Loucy (cell line): ENCODE results near the gene STOX2.

Source experiments
- H2AFZ ChIP-seq: fragments of 200-600 bp; sonication (generic); 2 replicates; pipeline ENCODE4 v1.6.0; 2016; ENCODE audit warnings: antibody characterized with exemption, mild to moderate bottlenecking, low read length, moderate library complexity
- H3F3A ChIP-seq: fragments of 200-600 bp; 2 replicates; pipeline ENCODE4 v1.6.0; 2016; ENCODE audit warnings: antibody characterized with exemption, low read depth, mild to moderate bottlenecking
- H3K27me3 ChIP-seq: fragments of 200-600 bp; sonication (generic); 2 replicates; pipeline ENCODE4 v1.6.1; 2014; ENCODE audit warnings: low read length, mild to moderate bottlenecking; ENCODE audit not compliant: insufficient read depth, poor library complexity, severe bottlenecking
- H3K36me3 ChIP-seq: fragments of 200-600 bp; sonication (generic); 2 replicates; pipeline ENCODE4 v1.6.1; 2016; ENCODE audit warnings: low read length; ENCODE audit not compliant: insufficient read depth
- H3K4me1 ChIP-seq: fragments of 200-600 bp; sonication (generic); 2 replicates; pipeline ENCODE4 v1.5.1; 2014; ENCODE audit warnings: low read length, mild to moderate bottlenecking; ENCODE audit not compliant: insufficient read depth, poor library complexity, severe bottlenecking
- H3K4me2 ChIP-seq: fragments of 200-600 bp; sonication (generic); 2 replicates; pipeline ENCODE4 v1.6.0; 2014; ENCODE audit warnings: antibody characterized with exemption, low read length, low read depth, mild to moderate bottlenecking; ENCODE audit not compliant: poor library complexity, severe bottlenecking
- H3K4me3 ChIP-seq: fragments of 200-600 bp; sonication (generic); 2 replicates; pipeline ENCODE4 v1.5.1; 2014; ENCODE audit warnings: low read length, mild to moderate bottlenecking, mixed read lengths; ENCODE audit not compliant: poor library complexity, severe bottlenecking
- H3K79me2 ChIP-seq: fragments of 200-600 bp; sonication (generic); 2 replicates; pipeline ENCODE4 v1.6.1; 2014; ENCODE audit warnings: low read length; ENCODE audit not compliant: insufficient read depth
- H3K9ac ChIP-seq: fragments of 200-600 bp; sonication (generic); 2 replicates; pipeline ENCODE4 v1.6.0; 2014; ENCODE audit warnings: mild to moderate bottlenecking, low read depth, low read length, moderate library complexity; ENCODE audit not compliant: poor library complexity, severe bottlenecking
- H3K9me2 ChIP-seq: fragments of 200-600 bp; sonication (generic); replicated peaks from 2 replicates; pipeline ENCODE4 v1.6.1; 2016; ENCODE audit warnings: low read depth, low read length, mixed read lengths
- H3K9me3 ChIP-seq: fragments of 200-600 bp; sonication (generic); 2 replicates; pipeline ENCODE4 v1.6.1; 2014; ENCODE audit warnings: mild to moderate bottlenecking, antibody characterized with exemption, low read length, low read depth; ENCODE audit not compliant: insufficient read depth
- H4K20me1 ChIP-seq: fragments of 200-600 bp; sonication (generic); 2 replicates; pipeline ENCODE4 v1.6.0; 2014; ENCODE audit warnings: antibody characterized with exemption, low read length, mild to moderate bottlenecking; ENCODE audit not compliant: insufficient read depth, poor library complexity, severe bottlenecking
- CTCF ChIP-seq: fragments of 200-600 bp; sonication (generic); conservative IDR thresholded peaks from 2 replicates; pipeline ENCODE4 v1.5.1; 2014; ENCODE audit warnings: mild to moderate bottlenecking, antibody characterized with exemption, low read length
- EZH2phosphoT487 ChIP-seq: fragments of 200-600 bp; IDR thresholded peaks from 2 replicates; pipeline ENCODE4 v1.6.1; 2018; ENCODE audit warnings: antibody characterized with exemption, mild to moderate bottlenecking, moderate library complexity, borderline replicate concordance

Gene STOX2

GRCh38 chr4:183920512-183920911 is 15.4 kb downstream of the STOX2 start:
- no peaks in the 10 kb centered on the region for H3K79me2 ChIP-seq
- no peak overlapping the region for H3K4me2 ChIP-seq
- no peaks in the 10 kb centered on the region for H3F3A ChIP-seq
- H3K4me1 ChIP-seq: no peaks in the 10 kb centered on the region
- no peaks in the 10 kb centered on the region for H3K9me2 ChIP-seq
- no peaks in the 10 kb centered on the region for H4K20me1 ChIP-seq
- no peaks in the 10 kb centered on the region for H3K36me3 ChIP-seq
- no peaks in the 10 kb centered on the region for H3K9me3 ChIP-seq
- no peak overlapping the region for H2AFZ ChIP-seq
- H3K27me3 ChIP-seq: no peaks in the 10 kb centered on the region
- H3K9ac ChIP-seq: no peak overlapping the region
- TF ChIP-seq EZH2phosphoT487 (no peak), CTCF (no peak)
- H3K4me3 ChIP-seq: no peak overlapping the region

DNA sequence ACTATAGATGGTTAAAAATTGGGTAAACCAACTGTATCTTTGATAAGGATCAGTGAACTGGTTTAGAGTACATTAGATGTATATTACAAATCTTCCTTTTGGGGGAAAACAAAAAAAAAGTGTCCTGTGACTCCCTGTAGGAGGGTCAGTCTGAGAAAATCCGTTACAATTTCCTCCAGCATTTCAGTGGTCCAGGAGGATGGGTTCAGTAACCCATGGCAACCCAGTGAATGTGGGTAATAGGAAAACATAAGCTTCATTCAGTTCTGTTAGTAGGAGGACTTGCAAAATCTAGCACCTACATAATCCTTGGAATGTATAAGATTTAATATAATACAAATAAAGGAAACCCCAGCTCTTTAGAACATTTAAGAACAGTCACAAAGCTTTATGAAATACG is 16.2 kb downstream of the STOX2 start:
- Histone ChIP-seq H3K9me3 (no peaks in the 10 kb centered on the region), H4K20me1 (no peaks in the 10 kb centered on the region), H2AFZ (no peak overlapping the region), H3K79me2 (no peaks in the 10 kb centered on the region), H3K9me2 (no peaks in the 10 kb centered on the region), H3K36me3 (no peaks in the 10 kb centered on the region), H3K4me3 (no peak overlapping the region), H3K27me3 (no peaks in the 10 kb centered on the region), H3K4me1 (no peaks in the 10 kb centered on the region), H3K4me2 (no peak overlapping the region), H3K9ac (no peak overlapping the region), H3F3A (no peaks in the 10 kb centered on the region)
- TF ChIP-seq EZH2phosphoT487: no peak
- no peak for TF ChIP-seq CTCF

DNA sequence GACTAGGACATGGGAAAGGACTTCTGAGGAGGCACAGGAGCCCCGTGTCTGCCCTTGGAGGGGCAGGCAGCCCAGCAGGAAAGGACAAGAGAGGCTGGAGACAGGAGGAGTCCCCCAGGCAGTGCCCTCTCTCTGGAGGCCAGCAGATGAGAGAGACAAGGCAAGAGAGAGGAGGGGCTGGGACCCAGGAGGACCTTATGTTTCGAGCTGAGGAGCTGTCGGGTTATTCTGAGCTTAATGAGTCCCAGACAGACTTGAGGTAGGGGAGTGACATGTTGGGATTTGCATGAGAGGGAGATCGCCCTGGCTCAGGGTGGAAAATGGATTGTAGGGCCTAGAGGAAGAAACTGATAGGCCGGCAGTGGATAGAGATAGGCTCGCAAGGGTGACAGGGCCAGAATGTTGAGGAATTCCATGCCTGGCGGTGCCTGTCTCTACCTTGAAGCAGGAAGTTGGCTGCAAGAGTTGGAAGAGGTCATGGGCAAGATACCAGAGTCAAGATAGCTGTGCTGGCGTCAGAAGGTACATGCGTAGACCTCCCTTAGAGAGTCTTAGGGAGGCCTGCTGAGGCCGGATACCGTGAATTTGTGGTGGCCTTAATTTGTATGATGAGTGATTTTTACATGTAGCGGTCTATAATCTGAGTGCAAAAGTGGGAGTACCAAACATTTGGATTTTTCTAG is 19.4 kb downstream of the STOX2 start:
- Histone ChIP-seq H3K4me3 (no peak overlapping the region), H3K79me2 (no peaks in the 10 kb centered on the region), H3K27me3 (no peaks in the 10 kb centered on the region), H2AFZ (no peak overlapping the region), H4K20me1 (no peaks in the 10 kb centered on the region), H3K4me2 (no peak overlapping the region), H3K36me3 (no peaks in the 10 kb centered on the region), H3K4me1 (no peaks in the 10 kb centered on the region), H3K9me2 (no peaks in the 10 kb centered on the region), H3K9ac (no peak overlapping the region), H3K9me3 (no peaks in the 10 kb centered on the region), H3F3A (no peaks in the 10 kb centered on the region)
- TF ChIP-seq EZH2phosphoT487 (no peak), CTCF (no peak)
